Fibroblast of peridontal ligament (primary cell): ENCODE measurements around the gene COP1.
"Not testable (repeated sequence)": the region's sequence is repeated elsewhere in the genome, so short reads cannot be mapped to it uniquely, and the experiment has no call there.

Experiments used
- DNase-seq: peaks from one replicate; pipeline ENCODE4 v3.0.0-alpha.2; 2010; ENCODE audit errors: extremely low read depth

The COP1 gene

GRCh38 chr1:176206961-176207902 is at the start of gene COP1:
Gene COP1, minus strand, starts transcription at chr1:176207286. Its CDS starts 308 bp downstream, at chr1:176206978.
- peak; percentile 92 for DNase-seq

- no peak for DNase-seq
These were observed 45.1 kb upstream of the COP1 start for GRCh38 chr1:176252191-176252590.

- no peak for DNase-seq
These were observed 37.8 kb upstream of the COP1 start for GRCh38 chr1:176244851-176245250.

- peak; percentile 61 for DNase-seq
These were observed 36.7 kb upstream of the COP1 start for GRCh38 chr1:176243746-176244145.

- DNase-seq, result peak; percentile 80
These were observed 34.4 kb upstream of the COP1 start for GRCh38 chr1:176241385-176242015.

- DNase-seq, result not testable (repeated sequence)
These were observed 26.6 kb upstream of the COP1 start for GRCh38 chr1:176233657-176234056.

GRCh38 chr1:176227579-176227978 is 20.5 kb upstream of the COP1 start:
- no peak for DNase-seq

GRCh38 chr1:176225911-176226310 is 18.8 kb upstream of the COP1 start:
- DNase-seq, result no peak

GRCh38 chr1:176225479-176225875 is 18.4 kb upstream of the COP1 start:
- no peak for DNase-seq

- no peak for DNase-seq
These were observed 15.1 kb upstream of the COP1 start for GRCh38 chr1:176222196-176222595.

- DNase-seq, result no peak
These were observed 13.1 kb upstream of the COP1 start for GRCh38 chr1:176220100-176220689.

- no peak for DNase-seq
These were observed 10.5 kb upstream of the COP1 start for GRCh38 chr1:176217461-176218099.

GRCh38 chr1:176216031-176216430 is 8.9 kb upstream of the COP1 start:
- DNase-seq, result no peak

GRCh38 chr1:176211396-176212165 is 4.5 kb upstream of the COP1 start:
- DNase-seq, result no peak

- no peak for DNase-seq
These were observed 948 bp upstream of the COP1 start for GRCh38 chr1:176208034-176208433.

- peak; percentile 23 for DNase-seq
These were observed 803 bp downstream of the COP1 start for GRCh38 chr1:176206006-176206960.

GRCh38 chr1:176205332-176205914 is 1.7 kb downstream of the COP1 start:
- DNase-seq, result peak; percentile 10

- not testable (repeated sequence) for DNase-seq
These were observed 2.4 kb downstream of the COP1 start for GRCh38 chr1:176204655-176205054.

GRCh38 chr1:176203735-176204134 is 3.4 kb downstream of the COP1 start:
- no peak for DNase-seq

- no peak for DNase-seq
These were observed 5.5 kb downstream of the COP1 start for GRCh38 chr1:176201568-176201967.
